Uterus (tissue), 4 donors: ENCODE data around the gene PARD3. TPM values are rescaled to one million over a fixed set of nuclear protein-coding genes. Genes with fewer than 3 reads are reported as not detected.

ENCODE experiments used
- DNase-seq, 2 donors: peaks; one replicate each; pipeline ENCODE4 v3.0.0-alpha.2; 2019 to 2020
- H3K27ac ChIP-seq, 2 donors: fragments of 200-600 bp; sonication (generic); 1 replicate in 1 of 2; 2 replicates in 1 of 2; pipeline ENCODE4 v1.5.1; 2016 to 2018
- H3K27me3 ChIP-seq, 2 donors: fragments of 200-600 bp; sonication (generic); one replicate each; pipeline ENCODE4 v1.5.1; 2018 to 2019; ENCODE audit warnings: control low read depth in 1 of 2
- H3K36me3 ChIP-seq, 2 donors: fragments of 200-600 bp; sonication (generic); one replicate each; pipeline ENCODE4 v1.5.1; 2019; ENCODE audit warnings: control low read depth in 1 of 2
- H3K4me1 ChIP-seq, 2 donors: fragments of 200-600 bp; sonication (generic); one replicate each; pipeline ENCODE4 v1.5.1; 2018 to 2019; ENCODE audit warnings: control low read depth in 1 of 2
- H3K4me3 ChIP-seq, 2 donors: fragments of 200-600 bp; sonication (generic); 1 replicate in 1 of 2; 2 replicates in 1 of 2; pipeline ENCODE4 v1.5.1; 2018 to 2019; ENCODE audit warnings: mild to moderate bottlenecking in 1 of 2
- H3K9me3 ChIP-seq, 2 donors: fragments of 200-600 bp; sonication (generic); one replicate each; pipeline ENCODE4 v1.5.1; 2019; ENCODE audit warnings: control low read depth in 1 of 2
- POLR2A ChIP-seq, 2 donors: fragments of 450-650 bp; IDR thresholded peaks; one replicate each; pipeline ENCODE4 v1.6.1; 2016; ENCODE audit warnings: antibody characterized with exemption in 2 of 2, mild to moderate bottlenecking in 1 of 2, moderate library complexity in 1 of 2
- intact Hi-C: fragments of 100-400 bp; cut with DNase I; formaldehyde crosslinking; loops from one replicate; pipeline ENCODE4 v1.15.1; 2023; ENCODE audit warnings: low total_unique reads
- total RNA-seq, 4 donors: library from RNA; depleted of rRNA in 3 of 4; stranded (reverse); fragments of >200 nt in 3 of 4; gene quantifications; one replicate each; pipeline versions ENCODE4 v1.1.0 to v1.2.4, GENCODE V29; 2014 to 2023
- TF ChIP-seq, protein P1 (sequence below), 4 experiments: fragments of 200-600 bp in 2 of 4; fragments of 450-650 bp in 2 of 4; sonication (generic) in 2 of 4; IDR thresholded peaks; one replicate each; pipeline ENCODE4 v1.5.1; 2016 to 2019; ENCODE audit warnings: antibody characterized with exemption in 4 of 4, mild to moderate bottlenecking in 2 of 4, moderate library complexity in 1 of 4
- donor health status: DM: yes; HTN: yes; CAD: no.

PARD3 gene
- total RNA-seq, 4 donors from 2014 or later = 42.1 to 96.1 (median 51.5) TPM

DNA sequence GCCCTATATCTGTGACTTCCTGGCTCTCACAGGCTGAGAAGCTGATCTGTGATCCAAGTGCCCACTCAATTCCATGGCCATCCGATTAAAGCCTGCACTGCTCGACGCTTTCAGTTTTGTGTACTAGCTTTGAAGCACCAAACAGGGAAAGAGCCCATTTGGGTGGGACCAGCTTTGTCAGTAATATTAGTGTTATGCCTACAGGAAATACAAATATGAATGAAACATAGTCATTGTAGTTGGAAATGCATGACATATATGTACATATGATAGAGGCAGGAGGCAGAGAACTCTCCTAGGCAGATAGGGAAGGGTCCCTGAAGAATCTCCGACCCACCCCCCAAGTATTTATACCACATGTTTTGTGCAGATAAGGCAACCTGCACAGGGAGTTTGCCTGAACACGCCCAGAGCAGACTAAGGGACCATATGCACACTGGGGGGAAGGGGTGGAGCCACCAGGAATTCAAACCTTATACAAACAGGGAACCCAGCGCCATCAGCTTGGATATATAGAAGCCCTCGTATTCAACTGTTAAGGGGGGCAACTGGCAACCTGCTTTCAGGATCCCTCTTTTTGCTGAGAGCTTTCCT lies 653.2 kb downstream of the PARD3 start:
- TF ChIP-seq POLR2A (IDR thresholded peaks at IDR 0.05) = no peak
- TF ChIP-seq, protein P1, sequence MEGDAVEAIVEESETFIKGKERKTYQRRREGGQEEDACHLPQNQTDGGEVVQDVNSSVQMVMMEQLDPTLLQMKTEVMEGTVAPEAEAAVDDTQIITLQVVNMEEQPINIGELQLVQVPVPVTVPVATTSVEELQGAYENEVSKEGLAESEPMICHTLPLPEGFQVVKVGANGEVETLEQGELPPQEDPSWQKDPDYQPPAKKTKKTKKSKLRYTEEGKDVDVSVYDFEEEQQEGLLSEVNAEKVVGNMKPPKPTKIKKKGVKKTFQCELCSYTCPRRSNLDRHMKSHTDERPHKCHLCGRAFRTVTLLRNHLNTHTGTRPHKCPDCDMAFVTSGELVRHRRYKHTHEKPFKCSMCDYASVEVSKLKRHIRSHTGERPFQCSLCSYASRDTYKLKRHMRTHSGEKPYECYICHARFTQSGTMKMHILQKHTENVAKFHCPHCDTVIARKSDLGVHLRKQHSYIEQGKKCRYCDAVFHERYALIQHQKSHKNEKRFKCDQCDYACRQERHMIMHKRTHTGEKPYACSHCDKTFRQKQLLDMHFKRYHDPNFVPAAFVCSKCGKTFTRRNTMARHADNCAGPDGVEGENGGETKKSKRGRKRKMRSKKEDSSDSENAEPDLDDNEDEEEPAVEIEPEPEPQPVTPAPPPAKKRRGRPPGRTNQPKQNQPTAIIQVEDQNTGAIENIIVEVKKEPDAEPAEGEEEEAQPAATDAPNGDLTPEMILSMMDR (IDR thresholded peaks at IDR 0.05) = no peak
- no peak for DNase-seq
- Histone ChIP-seq H3K4me3 (no peak overlapping the region), H3K27me3 (no peaks in the 10 kb centered on the region), H3K4me1 (peaks cover 0 to 4% of the 10 kb centered on the region in 2 donors), H3K9me3 (no peaks in the 10 kb centered on the region), H3K27ac (no peak overlapping the region), H3K36me3 (no peaks in the 10 kb centered on the region)
- intact Hi-C loops = no loop called here

GRCh38 chr10:34160595-34160994 lies 654.5 kb downstream of the PARD3 start:
- TF ChIP-seq, protein P1 (IDR thresholded peaks at IDR 0.05) = no peak
- no peak for TF ChIP-seq POLR2A (IDR thresholded peaks at IDR 0.05)
- Histone ChIP-seq H3K36me3 (no peaks in the 10 kb centered on the region), H3K4me1 (peaks cover 0 to 4% of the 10 kb centered on the region in 2 donors), H3K27ac (no peak overlapping the region), H3K27me3 (no peaks in the 10 kb centered on the region), H3K9me3 (no peaks in the 10 kb centered on the region), H3K4me3 (no peak overlapping the region)
- DNase-seq = no peak
- intact Hi-C loops = no loop called here

GRCh38 chr10:34157501-34157900 lies 657.6 kb downstream of the PARD3 start:
- no peak for TF ChIP-seq POLR2A (IDR thresholded peaks at IDR 0.05)
- TF ChIP-seq, protein P1 (IDR thresholded peaks at IDR 0.05) = no peak
- peak overlapping the region; percentile 44 to 71 for H3K27ac ChIP-seq
- H3K4me1 ChIP-seq = peaks cover 0 to 4% of the 10 kb centered on the region in 2 donors
- H3K9me3 ChIP-seq = no peaks in the 10 kb centered on the region
- intact Hi-C loops = no loop called here
- H3K27me3 ChIP-seq = no peaks in the 10 kb centered on the region
- no peaks in the 10 kb centered on the region for H3K36me3 ChIP-seq
- no peak overlapping the region for H3K4me3 ChIP-seq
- DNase-seq = no peak

DNA sequence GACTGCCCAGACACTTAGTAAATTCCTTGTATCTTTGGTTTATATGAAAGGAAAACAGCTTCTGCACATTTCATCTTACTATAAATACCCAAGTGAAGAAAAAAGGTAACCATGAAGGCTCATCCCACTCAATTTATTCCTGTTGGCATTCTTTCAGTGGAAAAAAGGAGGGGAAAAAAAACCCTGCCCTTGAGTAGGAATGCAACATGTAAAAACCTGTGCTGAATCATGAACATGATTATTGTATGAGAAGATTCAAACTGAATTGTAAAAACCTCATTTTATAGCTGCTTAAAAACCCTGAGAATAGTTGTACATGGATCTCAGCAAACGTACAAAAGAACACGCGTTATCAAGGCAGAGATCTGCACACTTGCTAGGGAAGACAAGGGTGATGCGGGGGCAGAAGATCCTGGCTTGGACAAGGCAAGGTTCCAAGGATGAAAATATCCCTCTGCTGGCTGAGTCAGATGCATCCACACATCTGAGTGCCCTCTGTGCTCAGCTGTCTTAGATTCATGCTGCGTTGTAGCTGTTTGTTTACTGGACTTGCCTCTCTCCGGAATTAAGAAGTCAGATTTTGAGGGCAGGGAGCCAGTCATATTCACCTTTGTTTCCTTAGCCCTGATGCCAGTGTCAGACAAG lies 658.2 kb downstream of the PARD3 start:
- Histone ChIP-seq H3K9me3 (no peaks in the 10 kb centered on the region), H3K27ac (peak overlapping the region; percentile 44 to 71), H3K36me3 (no peaks in the 10 kb centered on the region), H3K4me1 (peaks cover 0 to 4% of the 10 kb centered on the region in 2 donors), H3K4me3 (no peak overlapping the region), H3K27me3 (no peaks in the 10 kb centered on the region)
- DNase-seq = peak; percentile 33 to 54
- TF ChIP-seq POLR2A (IDR thresholded peaks at IDR 0.05) = no peak
- TF ChIP-seq, protein P1 (IDR thresholded peaks at IDR 0.05) = peak in 1 of 4 experiments; percentile 41
- intact Hi-C loops = no loop called here

DNA sequence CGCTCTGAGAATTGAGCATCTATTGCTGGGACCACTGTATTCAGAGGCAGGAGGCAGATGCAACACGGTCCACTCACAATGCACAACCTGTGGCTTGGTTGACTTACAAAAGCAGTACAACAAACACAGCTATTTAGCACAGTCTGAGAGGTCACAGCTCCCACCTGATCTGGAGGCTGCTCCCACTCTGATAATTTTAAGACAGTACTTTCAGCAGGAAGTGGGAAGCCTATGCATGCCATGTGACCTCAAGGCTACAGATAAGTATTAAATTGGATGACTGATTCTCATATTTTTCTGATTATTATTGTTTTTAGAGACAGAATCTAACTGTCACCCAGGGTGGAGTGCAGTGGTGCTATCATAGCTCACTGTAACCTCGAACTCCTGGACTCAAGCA lies 659.3 kb downstream of the PARD3 start:
- Histone ChIP-seq H3K36me3 (no peaks in the 10 kb centered on the region), H3K27ac (peak overlapping the region in 1 of 2 donors; percentile 71), H3K9me3 (no peaks in the 10 kb centered on the region), H3K4me3 (no peak overlapping the region), H3K4me1 (peaks cover 0 to 4% of the 10 kb centered on the region in 2 donors), H3K27me3 (no peaks in the 10 kb centered on the region)
- DNase-seq = no peak
- intact Hi-C loops = no loop called here
- TF ChIP-seq POLR2A (IDR thresholded peaks at IDR 0.05) = no peak
- TF ChIP-seq, protein P1 (IDR thresholded peaks at IDR 0.05) = no peak
